Ovary (tissue), 3 donors: ENCODE data around the gene GRXCR2.

Experiments
- CTCF ChIP-seq, 3 donors: fragments of 450-650 bp in 2 of 3; fragments of 200-600 bp in 1 of 3; IDR thresholded peaks; one replicate each; pipeline versions ENCODE4 v1.5.1 to v1.8.0; 2016 to 2022; ENCODE audit warnings: antibody characterized with exemption in 3 of 3, mild to moderate bottlenecking in 1 of 3
- EP300 ChIP-seq: sonication (generic); formaldehyde crosslinking; IDR thresholded peaks from one replicate; pipeline ENCODE4 v1.6.1; 2017; ENCODE audit warnings: antibody characterized with exemption
- POLR2A ChIP-seq: fragments of 450-650 bp; IDR thresholded peaks from one replicate; pipeline ENCODE4 v1.6.1; 2017; ENCODE audit warnings: antibody characterized with exemption, mild to moderate bottlenecking, moderate library complexity
- donor health status: DM: no; HTN: no; CAD: no.

- TF ChIP-seq CTCF (IDR thresholded peaks at IDR 0.05) (peak in 1 of 3 donors; percentile 18), EP300 (no peak), POLR2A (no peak)
Measured at GRCh38 chr5:145887976-145888574, 15.3 kb upstream of the GRXCR2 start.
